Gastrocnemius medialis (tissue), 4 donors: ENCODE measurements around the gene MPHOSPH6.

ENCODE experiments used
- CTCF ChIP-seq, 5 experiments: fragments of 450-650 bp in 3 of 5; fragments of 200-600 bp in 2 of 5; sonication (generic) in 2 of 5; IDR thresholded peaks in 4 of 5; conservative IDR thresholded peaks in 1 of 5; 1 replicate in 4 of 5; 2 replicates in 1 of 5; pipeline ENCODE4 v1.5.1; 2016 to 2019; ENCODE audit warnings: antibody characterized with exemption in 5 of 5, mild to moderate bottlenecking in 3 of 5, moderate library complexity in 3 of 5
- POLR2A ChIP-seq, 2 donors: fragments of 450-650 bp; IDR thresholded peaks; one replicate each; pipeline ENCODE4 v1.6.1; 2017; ENCODE audit warnings: antibody characterized with exemption in 2 of 2, mild to moderate bottlenecking in 2 of 2, moderate library complexity in 2 of 2

GRCh38 chr16:82133798-82134197 lies 36.2 kb downstream of the MPHOSPH6 start:
- no peak for TF ChIP-seq CTCF (IDR thresholded peaks at IDR 0.05 in 4 of 5, conservative IDR thresholded peaks at IDR 0.05 in 1 of 5)
- TF ChIP-seq POLR2A (IDR thresholded peaks at IDR 0.05) = no peak
